GM12892 (cell line): ENCODE results near the gene BEST2.

Source experiments
- POLR2A ChIP-seq: IDR thresholded peaks from 2 replicates; pipeline ENCODE4 v1.6.1; 2011; ENCODE audit warnings: low read depth, low read length, control low read depth
- POLR2AphosphoS5 ChIP-seq: IDR thresholded peaks from 2 replicates; pipeline ENCODE4 v1.6.1; 2011; ENCODE audit warnings: low read depth, low read length, control low read depth
- TAF1 ChIP-seq: IDR thresholded peaks from 2 replicates; pipeline ENCODE4 v1.6.1; 2011; ENCODE audit warnings: low read depth, mild to moderate bottlenecking, control low read depth, low read length, borderline replicate concordance

DNA sequence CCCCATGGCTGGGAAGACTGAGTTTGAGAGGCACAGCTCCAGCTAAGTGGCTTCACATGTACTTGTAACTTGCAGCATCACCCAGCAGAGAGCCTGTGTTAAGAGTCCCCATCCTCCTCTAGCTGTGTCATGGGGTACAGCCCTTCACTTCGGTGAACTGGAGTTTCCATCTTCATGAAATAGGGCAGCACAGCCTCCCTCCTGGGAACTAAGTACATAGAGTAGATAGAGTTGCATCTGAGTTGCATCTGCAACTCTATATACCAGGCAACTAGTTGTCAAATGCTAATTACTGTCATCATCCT is 48.8 kb downstream of the BEST2 start:
- no peak for TF ChIP-seq POLR2A
- TF ChIP-seq POLR2AphosphoS5, result no peak
- TF ChIP-seq TAF1, result no peak
